ENCODE data around the gene SLC25A19.

DNA sequence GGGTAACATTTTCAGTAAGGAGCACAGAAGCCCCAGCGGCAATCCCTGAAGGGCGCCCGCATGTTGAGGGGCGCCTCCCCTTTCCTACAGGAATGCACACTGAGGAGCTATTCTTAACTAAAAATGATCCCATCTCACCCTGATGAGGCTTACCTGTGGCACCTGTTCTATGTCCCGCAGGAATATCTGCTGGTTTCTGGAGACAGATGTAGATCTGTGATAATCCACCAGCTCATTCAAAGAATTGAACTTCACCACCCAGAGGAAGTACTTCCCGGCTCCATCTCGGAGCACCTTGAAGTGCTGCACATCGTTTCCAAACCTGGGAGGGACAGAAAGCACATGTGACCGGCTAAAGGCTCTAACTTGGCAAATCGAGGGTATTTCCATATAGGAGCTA, 32.3 kb upstream of the SLC25A19 start:
- TF ChIP-seq CTCF (IDR thresholded peaks at IDR 0.05): no peak
- no peak for TF ChIP-seq POLR2A (IDR thresholded peaks at IDR 0.05)
- TF ChIP-seq EP300 (IDR thresholded peaks at IDR 0.05): no peak
